Measurements from ENCODE around the gene PAX3. TPM values are rescaled to one million over a fixed set of nuclear protein-coding genes. Genes with fewer than 3 reads are reported as not detected.

PAX3 gene
- total RNA-seq, 1 donor from 2014 or later, result not detected

GRCh38 chr2:222313816-222314215 lies 15.0 kb upstream of the PAX3 start:
- TF ChIP-seq POLR2AphosphoS5 (IDR thresholded peaks at IDR 0.05; ENCODE audit: insufficient read depth in 1 of 2, low read depth in 1 of 2) (no peak), POLR2A (IDR thresholded peaks at IDR 0.05) (no peak), CTCF (IDR thresholded peaks at IDR 0.05) (no peak)
- no peaks in the 10 kb centered on the region for H3K36me3 ChIP-seq
- intact Hi-C loops (cut with DNase I), result loop anchor here (10.0 kb wide), 2 partner anchors 251 to 301 kb away; no protein-coding TSS in a partner anchor
- no peaks in the 10 kb centered on the region for H3K9me3 ChIP-seq
- H3K27me3 ChIP-seq, result peaks cover 22% of the 10 kb centered on the region
- peaks cover 19% of the 10 kb centered on the region for H3K4me1 ChIP-seq
- H3K4me3 ChIP-seq, result no peak overlapping the region
- H3K27ac ChIP-seq, result no peak overlapping the region
- DNase-seq (ENCODE audit: extremely low spot score in 2 of 2), result no peak

GRCh38 chr2:222311978-222312738 lies 13.4 kb upstream of the PAX3 start:
- no peak for TF ChIP-seq POLR2A (IDR thresholded peaks at IDR 0.05)

GRCh38 chr2:222311319-222311977 lies 12.7 kb upstream of the PAX3 start:
- H3K9me3 ChIP-seq, result no peaks in the 10 kb centered on the region
- peaks cover 19% of the 10 kb centered on the region for H3K4me1 ChIP-seq
- no peak for DNase-seq (ENCODE audit: extremely low spot score in 2 of 2)
- no peaks in the 10 kb centered on the region for H3K36me3 ChIP-seq
- intact Hi-C loops (cut with DNase I), result loop anchor here (10.0 kb wide), 2 partner anchors 253 to 303 kb away; no protein-coding TSS in a partner anchor
- no peak for TF ChIP-seq POLR2A (IDR thresholded peaks at IDR 0.05)
- no peak for TF ChIP-seq CTCF (IDR thresholded peaks at IDR 0.05)
- TF ChIP-seq POLR2AphosphoS5 (IDR thresholded peaks at IDR 0.05; ENCODE audit: insufficient read depth in 1 of 2, low read depth in 1 of 2), result no peak
- H3K27me3 ChIP-seq, result peaks cover 27% of the 10 kb centered on the region
- no peak overlapping the region for H3K4me3 ChIP-seq
- H3K27ac ChIP-seq, result no peak overlapping the region

More at GRCh38 chr2:222311978-222312738, 13.4 kb upstream of the PAX3 start:
- Histone ChIP-seq H3K4me1 (peaks cover 12% of the 10 kb centered on the region), H3K36me3 (no peaks in the 10 kb centered on the region), H3K9me3 (no peaks in the 10 kb centered on the region), H3K27ac (no peak overlapping the region), H3K4me3 (no peak overlapping the region), H3K27me3 (peaks cover 27% of the 10 kb centered on the region)
- intact Hi-C loops (cut with DNase I), result loop anchor here (10.0 kb wide), 2 partner anchors 253 to 303 kb away; no protein-coding TSS in a partner anchor
- no peak for DNase-seq (ENCODE audit: extremely low spot score in 2 of 2)

DNA sequence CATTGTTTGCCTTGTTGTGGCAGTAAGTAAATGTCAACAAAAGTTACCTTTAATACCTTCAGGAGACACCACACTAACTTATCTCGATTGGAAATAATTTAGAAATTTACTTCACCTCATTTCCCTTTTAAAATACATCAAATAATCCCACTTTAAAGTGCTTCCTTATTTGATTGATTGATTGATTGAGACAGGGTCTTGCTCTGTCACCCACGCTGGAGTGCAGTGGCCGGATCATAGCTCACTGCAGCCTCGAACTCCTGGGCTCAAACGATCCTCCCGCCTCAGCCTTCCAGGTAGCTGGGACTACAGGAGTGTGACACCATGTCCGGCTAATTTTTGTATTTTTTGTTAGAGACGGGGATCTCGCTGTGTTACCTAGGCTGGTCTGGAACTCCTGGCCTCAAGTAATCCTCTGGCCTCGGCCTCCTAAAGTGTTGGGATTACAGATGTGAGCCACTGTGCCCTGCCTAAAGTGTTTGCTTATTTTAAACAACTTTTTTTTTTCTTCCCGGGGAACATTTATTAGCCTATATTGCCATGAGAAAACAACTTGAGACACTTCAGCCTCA lies 12.0 kb upstream of the PAX3 start:
- H3K27ac ChIP-seq, result no peak overlapping the region
- H3K9me3 ChIP-seq, result no peaks in the 10 kb centered on the region
- no peak overlapping the region for H3K4me3 ChIP-seq
- H3K27me3 ChIP-seq, result peaks cover 27% of the 10 kb centered on the region
- no peak for DNase-seq (ENCODE audit: extremely low spot score in 2 of 2)
- no peaks in the 10 kb centered on the region for H3K36me3 ChIP-seq
- intact Hi-C loops (cut with DNase I), result loop anchor here (10.0 kb wide), 2 partner anchors 254 to 304 kb away; no protein-coding TSS in a partner anchor
- peaks cover 25% of the 10 kb centered on the region for H3K4me1 ChIP-seq
- TF ChIP-seq POLR2A (IDR thresholded peaks at IDR 0.05) (no peak), POLR2AphosphoS5 (IDR thresholded peaks at IDR 0.05; ENCODE audit: insufficient read depth in 1 of 2, low read depth in 1 of 2) (no peak), CTCF (IDR thresholded peaks at IDR 0.05) (no peak)

GRCh38 chr2:222309766-222310165 lies 11.0 kb upstream of the PAX3 start:
- no peak overlapping the region for H3K27ac ChIP-seq
- H3K36me3 ChIP-seq, result no peaks in the 10 kb centered on the region
- no peak overlapping the region for H3K4me3 ChIP-seq
- intact Hi-C loops (cut with DNase I), result loop anchor here (10.0 kb wide), 2 partner anchors 255 to 305 kb away; no protein-coding TSS in a partner anchor
- peaks cover 35% of the 10 kb centered on the region for H3K4me1 ChIP-seq
- H3K27me3 ChIP-seq, result peaks cover 25% of the 10 kb centered on the region
- TF ChIP-seq POLR2AphosphoS5 (IDR thresholded peaks at IDR 0.05; ENCODE audit: insufficient read depth in 1 of 2, low read depth in 1 of 2) (no peak), CTCF (IDR thresholded peaks at IDR 0.05) (no peak), POLR2A (IDR thresholded peaks at IDR 0.05) (no peak)
- DNase-seq (ENCODE audit: extremely low spot score in 2 of 2), result no peak
- H3K9me3 ChIP-seq, result no peaks in the 10 kb centered on the region

Data from vagina (tissue), 2 donors.